ENCODE data around the gene ZWINT.
A peak's percentile ranks its signal among the peaks of the same experiment; 100 is the strongest.

ZWINT gene

GRCh38 chr10:56359837-56360236 is 1.2 kb downstream of the ZWINT start:
- Histone ChIP-seq H3K36me3 (ENCODE audit: insufficient read depth) (peaks cover 4% of the 10 kb centered on the region), H3K79me2 (ENCODE audit: insufficient read depth, low read depth) (peaks cover 12% of the 10 kb centered on the region), H3K4me3 (IDR thresholded peaks at IDR 0.05; ENCODE audit: insufficient read depth, low read depth, low read length) (peak overlapping the region; percentile 40), H4K20me1 (ENCODE audit: insufficient read depth) (no peaks in the 10 kb centered on the region), H3K4me1 (ENCODE audit: low read depth, poor library complexity, severe bottlenecking) (peaks cover 8% of the 10 kb centered on the region), H3K27me3 (ENCODE audit: insufficient read depth, low read depth) (no peaks in the 10 kb centered on the region), H3K9ac (no peak overlapping the region), H3K4me2 (peak overlapping the region; percentile 92), H3K27ac (no peak overlapping the region), H2AFZ (ENCODE audit: low read depth) (no peak overlapping the region)
- no peak for TF ChIP-seq CTCF (conservative IDR thresholded peaks at IDR 0.05; ENCODE audit: low read depth, low read length)

- Histone ChIP-seq H4K20me1 (ENCODE audit: insufficient read depth) (no peaks in the 10 kb centered on the region), H3K4me1 (ENCODE audit: low read depth, poor library complexity, severe bottlenecking) (peaks cover 8% of the 10 kb centered on the region), H3K27ac (no peak overlapping the region), H3K27me3 (ENCODE audit: insufficient read depth, low read depth) (no peaks in the 10 kb centered on the region), H3K4me2 (no peak overlapping the region), H3K79me2 (ENCODE audit: insufficient read depth, low read depth) (peaks cover 12% of the 10 kb centered on the region), H3K9ac (no peak overlapping the region), H3K36me3 (ENCODE audit: insufficient read depth) (peaks cover 4% of the 10 kb centered on the region), H2AFZ (ENCODE audit: low read depth) (no peak overlapping the region), H3K4me3 (IDR thresholded peaks at IDR 0.05; ENCODE audit: insufficient read depth, low read depth, low read length) (no peak overlapping the region)
- TF ChIP-seq CTCF (conservative IDR thresholded peaks at IDR 0.05; ENCODE audit: low read depth, low read length), result no peak
Observed at GRCh38 chr10:56357018-56357417, 4.0 kb downstream of the ZWINT start.

- H3K4me2 ChIP-seq, result no peak overlapping the region
- no peaks in the 10 kb centered on the region for H3K4me1 ChIP-seq (ENCODE audit: low read depth, poor library complexity, severe bottlenecking)
- no peak overlapping the region for H2AFZ ChIP-seq (ENCODE audit: low read depth)
- H3K9ac ChIP-seq, result no peak overlapping the region
- no peak overlapping the region for H3K4me3 ChIP-seq (IDR thresholded peaks at IDR 0.05; ENCODE audit: insufficient read depth, low read depth, low read length)
- H3K36me3 ChIP-seq (ENCODE audit: insufficient read depth), result no peaks in the 10 kb centered on the region
- no peaks in the 10 kb centered on the region for H3K27me3 ChIP-seq (ENCODE audit: insufficient read depth, low read depth)
- no peaks in the 10 kb centered on the region for H4K20me1 ChIP-seq (ENCODE audit: insufficient read depth)
- H3K79me2 ChIP-seq (ENCODE audit: insufficient read depth, low read depth), result no peaks in the 10 kb centered on the region
- H3K27ac ChIP-seq, result no peak overlapping the region
- TF ChIP-seq CTCF (conservative IDR thresholded peaks at IDR 0.05; ENCODE audit: low read depth, low read length), result no peak
Observed at GRCh38 chr10:56351909-56352630, 9.0 kb downstream of the ZWINT start.

- peak; percentile 17; the same call in 1 of the 2 replicates for TF ChIP-seq CTCF (conservative IDR thresholded peaks at IDR 0.05; ENCODE audit: low read depth, low read length)
- Histone ChIP-seq H3K4me2 (no peak overlapping the region), H3K27ac (no peak overlapping the region)
Observed at GRCh38 chr10:56349611-56350010, 11.4 kb downstream of the ZWINT start.

More at GRCh38 chr10:56349611-56350010, 11.4 kb downstream of the ZWINT start:
- no peaks in the 10 kb centered on the region for H4K20me1 ChIP-seq (ENCODE audit: insufficient read depth)
- H3K4me1 ChIP-seq (ENCODE audit: low read depth, poor library complexity, severe bottlenecking), result no peaks in the 10 kb centered on the region
- H3K4me3 ChIP-seq (IDR thresholded peaks at IDR 0.05; ENCODE audit: insufficient read depth, low read depth, low read length), result no peak overlapping the region
- H3K79me2 ChIP-seq (ENCODE audit: insufficient read depth, low read depth), result no peaks in the 10 kb centered on the region
- no peaks in the 10 kb centered on the region for H3K36me3 ChIP-seq (ENCODE audit: insufficient read depth)
- H3K27me3 ChIP-seq (ENCODE audit: insufficient read depth, low read depth), result no peaks in the 10 kb centered on the region
- H3K9ac ChIP-seq, result no peak overlapping the region
- H2AFZ ChIP-seq (ENCODE audit: low read depth), result no peak overlapping the region
